HL-60 (cell line): ENCODE data around the gene OR56A5.

Source experiments
- DNase-seq, 2 experiments: peaks; one replicate each; pipeline ENCODE4 v3.0.0-alpha.2; 2010 to 2020; ENCODE audit warnings: low read depth in 1 of 2, low spot score in 1 of 2
- H3K27ac ChIP-seq: fragments of 250-450 bp; sonication (Bioruptor Pico); replicated peaks from 2 replicates; pipeline ENCODE4 v1.5.1; 2020; ENCODE audit warnings: mild to moderate bottlenecking, moderate library complexity
- H3K27me3 ChIP-seq: fragments of 250-450 bp; sonication (Bioruptor Pico); 2 replicates; pipeline ENCODE4 v1.5.1; 2021; ENCODE audit warnings: mild to moderate bottlenecking, moderate library complexity; ENCODE audit not compliant: insufficient read depth, poor library complexity, severe bottlenecking
- H3K4me3 ChIP-seq: replicated peaks from 2 replicates; pipeline ENCODE4 v1.5.1; 2011; ENCODE audit warnings: mild to moderate bottlenecking, control low read depth, low read length; ENCODE audit not compliant: insufficient read depth
- CTCF ChIP-seq: IDR thresholded peaks from one replicate; pipeline ENCODE4 v1.5.1; 2011; ENCODE audit warnings: low read length, control low read depth, inconsistent platforms; ENCODE audit not compliant: insufficient read depth
- GABPA ChIP-seq: IDR thresholded peaks from 2 replicates; pipeline ENCODE4 v1.6.1; 2012; ENCODE audit warnings: low read depth
- POLR2AphosphoS5 ChIP-seq: IDR thresholded peaks from 2 replicates; pipeline ENCODE4 v1.6.1; 2012; ENCODE audit warnings: low read depth
- REST ChIP-seq: IDR thresholded peaks from 2 replicates; pipeline ENCODE4 v1.6.1; 2012; ENCODE audit warnings: low read depth; ENCODE audit not compliant: insufficient replicate concordance
- SPI1 ChIP-seq: IDR thresholded peaks from 2 replicates; pipeline ENCODE4 v1.6.1; 2012; ENCODE audit warnings: low read depth, mild to moderate bottlenecking, borderline replicate concordance

Gene OR56A5

GRCh38 chr11:5986885-5987284 lies 18.6 kb upstream of the OR56A5 start, which contains the start of gene OR52L1:
OR52L1 (minus strand) TSS chr11:5986985; CDS start chr11:5986930, 55 bp downstream.
- no peak for DNase-seq
- H3K4me3 ChIP-seq = no peak within 1 kb of the TSS
- H3K27me3 ChIP-seq = peaks cover 9% of the 10 kb centered on the region
- TF ChIP-seq GABPA (no peak), REST (no peak), CTCF (no peak), POLR2AphosphoS5 (no peak), SPI1 (no peak)
- no peak within 1 kb of the TSS for H3K27ac ChIP-seq

- TF ChIP-seq SPI1 (no peak), POLR2AphosphoS5 (no peak), REST (no peak), CTCF (no peak), GABPA (no peak)
- Histone ChIP-seq H3K27ac (no peak overlapping the region), H3K27me3 (peaks cover 9% of the 10 kb centered on the region), H3K4me3 (no peak overlapping the region)
- no peak for DNase-seq
Observed at GRCh38 chr11:5983443-5983842, 15.1 kb upstream of the OR56A5 start.

- no peak overlapping the region for H3K4me3 ChIP-seq
- H3K27ac ChIP-seq = no peak overlapping the region
- DNase-seq = no peak
- TF ChIP-seq SPI1 (no peak), GABPA (no peak), CTCF (no peak), REST (no peak), POLR2AphosphoS5 (no peak)
- no peaks in the 10 kb centered on the region for H3K27me3 ChIP-seq
Observed at GRCh38 chr11:5973530-5973929, 5.2 kb upstream of the OR56A5 start.
